Measurements from ENCODE around the gene TNFRSF9.

TNFRSF9 gene

GRCh38 chr1:7962636-7963377 is 22.2 kb upstream of the TNFRSF9 start:
- Histone ChIP-seq H2AFZ (ENCODE audit: low read depth) (0 out of 2 replicates have a peak overlapping the region, but pooled peaks have one; percentile 47), H3K4me2 (peak overlapping the region; percentile 87), H3K9ac (peak overlapping the region; percentile 83; the same call in 1 of the 2 replicates), H3K79me2 (ENCODE audit: insufficient read depth, low read depth) (peaks cover 50% of the 10 kb centered on the region), H3K4me1 (ENCODE audit: low read depth, poor library complexity, severe bottlenecking) (peaks cover 30% of the 10 kb centered on the region), H3K27ac (peak overlapping the region; percentile 74), H3K36me3 (ENCODE audit: insufficient read depth) (peaks cover 12% of the 10 kb centered on the region; the same call in 1 of the 2 replicates), H3K4me3 (IDR thresholded peaks at IDR 0.05; ENCODE audit: insufficient read depth, low read depth, low read length) (peak overlapping the region; percentile 33), H4K20me1 (ENCODE audit: insufficient read depth) (no peaks in the 10 kb centered on the region), H3K27me3 (ENCODE audit: insufficient read depth, low read depth) (no peaks in the 10 kb centered on the region)
- TF ChIP-seq CTCF (conservative IDR thresholded peaks at IDR 0.05; ENCODE audit: low read depth, low read length): no peak

GRCh38 chr1:7962014-7962335 is 21.3 kb upstream of the TNFRSF9 start:
- peaks cover 24% of the 10 kb centered on the region for H3K4me1 ChIP-seq (ENCODE audit: low read depth, poor library complexity, severe bottlenecking)
- H3K79me2 ChIP-seq (ENCODE audit: insufficient read depth, low read depth): peaks cover 42% of the 10 kb centered on the region
- peak overlapping the region; percentile 87 for H3K4me2 ChIP-seq

GRCh38 chr1:7961216-7962013 is 20.8 kb upstream of the TNFRSF9 start, which contains the start of gene PARK7:
Gene PARK7 (plus strand): TSS chr1:7961711. CDS start chr1:7962786, 1,075 bp downstream.
- Histone ChIP-seq H3K27me3 (ENCODE audit: insufficient read depth, low read depth) (no peaks in the 10 kb centered on the region), H3K36me3 (ENCODE audit: insufficient read depth) (peaks cover 12% of the 10 kb centered on the region; the same call in 1 of the 2 replicates), H3K27ac (peak within 1 kb of the TSS; percentile 74), H3K79me2 (ENCODE audit: insufficient read depth, low read depth) (peaks cover 36% of the 10 kb centered on the region), H3K9ac (peak within 1 kb of the TSS; percentile 83), H2AFZ (ENCODE audit: low read depth) (peak within 1 kb of the TSS; percentile 80), H4K20me1 (ENCODE audit: insufficient read depth) (no peaks in the 10 kb centered on the region), H3K4me3 (IDR thresholded peaks at IDR 0.05; ENCODE audit: insufficient read depth, low read depth, low read length) (peak within 1 kb of the TSS; percentile 93), H3K4me1 (ENCODE audit: low read depth, poor library complexity, severe bottlenecking) (peaks cover 24% of the 10 kb centered on the region), H3K4me2 (peak within 1 kb of the TSS; percentile 87)
- 0 out of 2 replicates have a peak, but pooled peaks have one; percentile 25 for TF ChIP-seq CTCF (conservative IDR thresholded peaks at IDR 0.05; ENCODE audit: low read depth, low read length)

More at GRCh38 chr1:7962014-7962335, 21.3 kb upstream of the TNFRSF9 start:
- Histone ChIP-seq H3K9ac (peak overlapping the region; percentile 83), H3K4me3 (IDR thresholded peaks at IDR 0.05; ENCODE audit: insufficient read depth, low read depth, low read length) (peak overlapping the region; percentile 71), H3K36me3 (ENCODE audit: insufficient read depth) (peaks cover 12% of the 10 kb centered on the region; the same call in 1 of the 2 replicates), H3K27me3 (ENCODE audit: insufficient read depth, low read depth) (no peaks in the 10 kb centered on the region), H2AFZ (ENCODE audit: low read depth) (peak overlapping the region; percentile 47; the same call in 1 of the 2 replicates), H3K27ac (peak overlapping the region; percentile 74), H4K20me1 (ENCODE audit: insufficient read depth) (no peaks in the 10 kb centered on the region)
- no peak for TF ChIP-seq CTCF (conservative IDR thresholded peaks at IDR 0.05; ENCODE audit: low read depth, low read length)

GRCh38 chr1:7960867-7961215 is 20.2 kb upstream of the TNFRSF9 start:
- Histone ChIP-seq H3K4me2 (peak overlapping the region; percentile 61), H4K20me1 (ENCODE audit: insufficient read depth) (no peaks in the 10 kb centered on the region), H3K79me2 (ENCODE audit: insufficient read depth, low read depth) (peaks cover 30% of the 10 kb centered on the region), H3K27ac (peak overlapping the region; percentile 72), H2AFZ (ENCODE audit: low read depth) (peak overlapping the region; percentile 80), H3K36me3 (ENCODE audit: insufficient read depth) (peaks cover 10% of the 10 kb centered on the region; the same call in 1 of the 2 replicates), H3K9ac (peak overlapping the region; percentile 83), H3K4me1 (ENCODE audit: low read depth, poor library complexity, severe bottlenecking) (peaks cover 24% of the 10 kb centered on the region), H3K27me3 (ENCODE audit: insufficient read depth, low read depth) (no peaks in the 10 kb centered on the region), H3K4me3 (IDR thresholded peaks at IDR 0.05; ENCODE audit: insufficient read depth, low read depth, low read length) (peak overlapping the region; percentile 93)
- TF ChIP-seq CTCF (conservative IDR thresholded peaks at IDR 0.05; ENCODE audit: low read depth, low read length): peak; percentile 28; the same call in 1 of the 2 replicates

Data from KMS-11 (cell line).